Brain microvascular endothelial cell (primary cell): ENCODE results near the gene NRROS.

ENCODE experiments used
- DNase-seq: peaks from one replicate; pipeline ENCODE4 v3.0.0-alpha.2; 2020
- H3K27ac ChIP-seq: fragments of 250-450 bp; sonication (Bioruptor Pico); 2 replicates; pipeline ENCODE4 v1.5.1; 2020; ENCODE audit warnings: mild to moderate bottlenecking, moderate library complexity
- H3K27me3 ChIP-seq: fragments of 250-450 bp; sonication (Bioruptor Pico); replicated peaks from 2 replicates; pipeline ENCODE4 v1.5.1; 2020; ENCODE audit warnings: mild to moderate bottlenecking
- H3K36me3 ChIP-seq: fragments of 250-450 bp; sonication (Bioruptor Pico); replicated peaks from 2 replicates; pipeline ENCODE4 v1.5.1; 2020; ENCODE audit warnings: mild to moderate bottlenecking
- H3K4me3 ChIP-seq: 2 replicates; pipeline ENCODE4 v1.5.1; 2011; ENCODE audit warnings: low read depth, mild to moderate bottlenecking, control low read depth, low read length, moderate library complexity
- CTCF ChIP-seq: IDR thresholded peaks from 2 replicates; pipeline ENCODE4 v1.5.1; 2011; ENCODE audit warnings: low read depth, mild to moderate bottlenecking, moderate library complexity, low read length, control low read depth, inconsistent platforms; ENCODE audit errors: missing control alignments
- in situ Hi-C: cut with HindIII; loops from 2 replicates; pipeline ENCODE4 v1.10.0; 2017; ENCODE audit warnings: low sequenced_read_pairs, low pct_ligation_motif_present

The NRROS gene

GRCh38 chr3:196697270-196697669 is 57.8 kb downstream of the NRROS start:
- Histone ChIP-seq H3K36me3 (no peaks in the 10 kb centered on the region), H3K27me3 (no peaks in the 10 kb centered on the region), H3K27ac (no peak overlapping the region), H3K4me3 (no peak overlapping the region)
- TF ChIP-seq CTCF: no peak
- no peak for DNase-seq
- in situ Hi-C loops: no loop called here

GRCh38 chr3:196699749-196700148 is 60.3 kb downstream of the NRROS start:
- no peak for DNase-seq
- H3K27me3 ChIP-seq: no peaks in the 10 kb centered on the region
- no peaks in the 10 kb centered on the region for H3K36me3 ChIP-seq
- in situ Hi-C loops: no loop called here
- no peak overlapping the region for H3K27ac ChIP-seq
- no peak for TF ChIP-seq CTCF
- H3K4me3 ChIP-seq: no peak overlapping the region

GRCh38 chr3:196700801-196701200 is 61.3 kb downstream of the NRROS start:
- no peak overlapping the region for H3K4me3 ChIP-seq
- in situ Hi-C loops: no loop called here
- no peak for TF ChIP-seq CTCF
- H3K27me3 ChIP-seq: no peaks in the 10 kb centered on the region
- DNase-seq: no peak
- no peaks in the 10 kb centered on the region for H3K36me3 ChIP-seq
- no peak overlapping the region for H3K27ac ChIP-seq

GRCh38 chr3:196706327-196706726 is 66.8 kb downstream of the NRROS start:
- no peak for DNase-seq
- Histone ChIP-seq H3K4me3 (no peak overlapping the region), H3K36me3 (no peaks in the 10 kb centered on the region), H3K27ac (no peak overlapping the region), H3K27me3 (no peaks in the 10 kb centered on the region)
- in situ Hi-C loops: no loop called here
- TF ChIP-seq CTCF: no peak

GRCh38 chr3:196706731-196707130 is 67.2 kb downstream of the NRROS start:
- Histone ChIP-seq H3K27ac (no peak overlapping the region), H3K4me3 (no peak overlapping the region), H3K27me3 (no peaks in the 10 kb centered on the region), H3K36me3 (no peaks in the 10 kb centered on the region)
- TF ChIP-seq CTCF: no peak
- in situ Hi-C loops: no loop called here
- DNase-seq: no peak

- in situ Hi-C loops: no loop called here
- no peak for DNase-seq
- no peak overlapping the region for H3K27ac ChIP-seq
Observed at GRCh38 chr3:196707566-196707965, 68.1 kb downstream of the NRROS start.

More at GRCh38 chr3:196707566-196707965, 68.1 kb downstream of the NRROS start:
- TF ChIP-seq CTCF: no peak
- Histone ChIP-seq H3K4me3 (no peak overlapping the region), H3K27me3 (no peaks in the 10 kb centered on the region), H3K36me3 (no peaks in the 10 kb centered on the region)
